ENCODE results near the gene MPIG6B. TPM values are rescaled to one million over a fixed set of nuclear protein-coding genes. Genes with fewer than 3 reads are reported as not detected.

Gene MPIG6B
- polyA plus RNA-seq, 4 donors = 0.96 to 3.8 (median 1.2) TPM

DNA sequence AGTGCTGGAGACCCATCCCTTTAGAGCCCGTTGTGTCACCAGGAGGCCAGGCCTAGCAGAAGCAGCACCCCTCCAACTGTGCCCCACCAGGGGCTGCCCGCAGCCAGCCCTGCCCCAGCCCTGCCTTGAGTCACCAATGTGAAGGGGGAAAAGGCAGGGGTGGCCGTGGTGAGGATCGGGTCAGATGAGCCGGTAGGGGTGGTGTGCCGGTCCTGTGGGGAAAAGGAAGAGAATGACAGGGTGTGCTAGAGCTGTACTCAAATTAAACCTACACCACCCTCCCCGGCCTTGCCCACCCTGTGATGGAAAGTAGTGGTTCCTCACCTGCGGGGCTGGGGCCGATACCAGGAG is 42.4 kb downstream of the MPIG6B start:
- no peak for DNase-seq (ENCODE audit: low read depth in 4 of 4, low spot score in 3 of 4)

DNA sequence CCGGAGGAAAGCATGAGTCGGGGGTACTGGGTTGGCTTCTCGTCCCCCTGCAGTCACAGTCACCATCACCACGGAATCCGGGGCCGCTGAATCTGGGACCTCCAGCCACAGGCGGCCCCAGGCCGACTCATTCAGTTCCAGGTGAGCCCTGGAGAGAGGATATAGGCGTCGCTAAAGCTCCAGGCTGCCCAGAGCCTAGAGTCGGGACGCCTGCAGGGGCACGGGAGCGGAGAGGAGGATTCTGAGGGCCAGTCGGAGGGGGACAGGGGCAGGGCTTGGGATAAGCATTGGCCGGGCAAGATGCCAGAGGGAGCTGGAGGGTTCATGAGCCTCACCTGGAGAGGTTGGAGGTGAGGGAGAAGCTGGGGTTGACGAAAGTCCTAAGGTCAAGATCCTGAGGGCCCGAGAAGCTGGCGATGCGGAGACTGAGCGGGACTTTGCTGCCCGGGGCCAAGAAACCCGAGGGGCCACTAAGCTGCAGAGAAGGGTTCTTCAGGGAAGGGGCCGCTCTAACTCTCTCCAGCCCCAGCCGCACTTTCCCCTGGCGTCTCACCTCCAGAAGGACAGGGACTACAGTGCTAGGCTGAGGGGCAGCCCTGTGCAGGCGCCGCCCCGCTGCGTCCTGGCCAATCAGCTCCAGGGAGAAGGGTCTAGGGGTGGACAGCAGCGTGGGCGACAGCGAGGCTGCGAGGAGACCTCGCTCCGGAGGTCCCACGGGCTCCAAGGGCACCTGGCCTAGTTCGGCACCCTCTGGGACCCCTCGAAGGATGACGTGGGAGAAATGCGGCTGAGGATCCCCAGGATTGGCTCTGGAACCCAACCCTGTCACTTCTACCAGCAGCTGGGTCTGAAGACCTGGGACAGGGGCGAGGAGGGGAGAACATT is 43.0 kb downstream of the MPIG6B start:
- no peak for DNase-seq (ENCODE audit: low read depth in 4 of 4, low spot score in 3 of 4)

DNA sequence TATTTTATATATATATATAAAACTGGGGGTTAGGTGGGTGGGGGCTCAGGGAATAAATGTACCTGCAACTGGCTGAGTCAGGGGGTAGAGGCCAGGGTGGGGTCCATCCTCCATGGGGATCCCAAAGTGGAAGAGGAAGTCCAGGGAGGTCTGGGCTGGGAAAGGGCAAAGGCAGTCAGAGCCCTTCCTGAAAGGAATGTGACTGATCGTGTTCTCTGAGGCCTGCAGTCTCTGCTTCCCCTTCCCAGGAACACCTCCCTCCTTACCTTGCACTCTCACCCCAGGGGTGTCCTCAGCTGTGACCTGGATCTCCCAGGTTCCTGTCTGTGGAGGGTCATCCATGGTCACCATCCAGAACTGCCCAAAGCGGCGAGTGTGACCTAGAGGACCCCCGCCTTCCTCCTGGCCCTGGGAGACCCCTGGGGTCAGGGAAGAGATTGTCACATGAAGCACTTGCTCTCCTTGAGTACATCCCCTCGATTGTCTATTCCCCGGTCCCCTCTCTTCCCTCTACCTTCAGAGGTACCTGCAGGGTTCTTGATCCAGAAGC is 44.0 kb downstream of the MPIG6B start:
- DNase-seq (ENCODE audit: low read depth in 4 of 4, low spot score in 3 of 4) = no peak

DNA sequence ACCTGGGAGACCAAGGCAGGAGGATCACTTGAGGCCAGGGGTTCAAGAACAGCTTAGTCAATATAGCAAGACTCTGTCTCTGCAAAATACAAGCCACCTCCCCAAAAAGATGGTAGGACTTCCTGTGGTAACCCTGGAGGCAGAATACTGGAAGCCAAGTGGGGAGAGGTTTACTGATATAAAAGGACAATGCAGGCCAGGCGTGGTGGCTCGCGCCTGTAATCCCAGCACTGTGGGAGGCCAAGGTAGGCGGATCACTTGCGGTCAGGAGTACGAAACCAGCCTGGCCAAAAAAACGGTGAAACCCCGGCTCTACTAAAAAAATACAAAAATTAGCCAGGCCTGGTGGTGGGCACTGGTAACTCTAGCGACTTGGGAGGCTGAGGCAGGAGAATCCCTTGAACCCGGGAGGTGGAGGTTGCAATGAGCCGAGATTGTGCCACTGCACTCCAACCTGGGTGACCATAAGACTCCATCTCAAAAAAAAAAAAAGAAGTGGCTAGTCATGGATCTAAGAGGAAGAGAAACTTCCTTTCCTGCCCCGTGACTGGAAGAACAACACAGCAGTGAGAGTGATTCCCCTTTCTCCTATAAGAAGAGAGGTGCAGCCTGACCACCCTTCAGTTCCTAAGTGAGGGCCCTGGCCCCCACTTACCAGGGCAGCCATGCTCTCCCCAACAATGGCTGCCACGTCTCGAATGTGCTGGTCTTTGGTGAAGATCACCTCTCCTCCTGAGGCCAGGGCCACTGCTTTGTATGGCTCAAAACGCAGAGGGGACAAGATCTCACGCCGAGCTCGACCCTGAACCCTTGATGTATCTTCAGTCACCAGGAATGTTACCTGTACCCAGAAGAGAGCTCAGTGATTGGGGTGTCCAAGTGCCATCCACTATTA is 45.4 kb downstream of the MPIG6B start:
- DNase-seq (ENCODE audit: low read depth in 4 of 4, low spot score in 3 of 4) = no peak

DNA sequence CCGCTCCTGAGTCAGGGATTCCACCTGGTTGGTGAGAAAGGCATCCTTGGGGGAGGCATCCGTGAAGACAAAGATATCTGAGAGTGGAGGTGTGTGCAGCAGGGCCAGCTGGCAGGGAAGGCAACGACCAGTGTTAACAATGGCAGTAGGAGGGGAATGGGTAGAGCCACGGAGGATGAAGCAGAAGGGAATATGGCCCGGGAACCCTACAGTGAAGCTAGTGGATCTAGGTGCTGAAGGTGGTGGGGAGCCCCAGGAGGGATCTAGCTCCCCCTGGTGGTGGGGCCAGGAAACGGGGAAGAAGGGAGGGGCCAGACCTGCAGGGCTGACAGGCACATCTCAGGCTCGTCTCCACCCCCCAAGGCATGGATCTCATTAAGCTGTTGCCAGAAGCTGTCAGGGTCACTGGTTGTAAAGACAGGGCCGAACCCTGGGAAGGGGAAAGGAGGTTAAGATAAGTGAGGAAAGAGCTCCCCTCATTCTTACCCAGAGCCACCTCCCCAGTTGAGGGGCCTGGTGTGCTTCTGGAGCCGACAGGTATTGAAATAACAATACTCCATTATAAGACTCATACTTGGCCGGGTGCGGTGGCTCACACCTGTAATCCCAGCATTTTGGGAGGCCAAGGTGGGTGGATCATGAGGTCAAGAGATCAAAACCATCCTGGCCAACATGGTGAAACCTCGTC is 46.7 kb downstream of the MPIG6B start:
- DNase-seq (ENCODE audit: low read depth in 4 of 4, low spot score in 3 of 4) = no peak

DNA sequence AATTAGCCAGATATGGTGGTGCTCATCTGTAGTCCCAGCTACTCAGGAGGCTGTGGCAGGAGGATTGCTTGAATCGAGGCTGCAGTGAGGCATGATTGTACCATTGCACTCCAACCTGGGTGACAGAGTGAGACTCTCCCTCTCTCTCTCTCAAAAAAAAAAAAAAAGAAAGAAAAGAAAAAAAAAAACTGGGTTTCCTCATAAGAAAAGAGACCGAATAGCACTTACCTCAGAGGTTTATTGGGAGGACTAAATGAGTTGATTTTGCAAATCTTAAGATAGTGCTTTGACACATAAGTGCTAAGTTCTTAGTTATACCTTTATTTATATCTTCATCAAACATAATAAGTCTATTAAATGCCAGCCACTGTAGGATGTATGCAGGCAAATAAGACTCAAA is 47.7 kb downstream of the MPIG6B start:
- DNase-seq (ENCODE audit: low read depth in 4 of 4, low spot score in 3 of 4) = no peak

DNA sequence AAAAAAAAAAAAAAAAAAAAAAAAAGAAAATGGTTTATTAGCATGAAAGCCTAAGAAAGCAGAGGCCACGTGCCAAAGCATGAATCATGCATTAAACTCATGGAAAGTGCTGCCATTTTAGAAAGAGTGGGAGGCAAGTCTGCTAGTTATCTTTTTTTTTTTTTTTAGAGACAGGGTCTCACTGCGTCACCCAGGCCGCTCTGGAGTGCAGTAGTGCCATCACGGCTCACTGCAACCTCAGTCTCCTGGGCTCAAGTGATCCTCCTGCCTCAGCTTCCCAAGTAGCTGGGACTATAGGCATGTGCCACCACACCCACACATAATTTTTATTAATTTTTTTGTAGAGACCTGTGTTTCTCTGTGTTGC is 48.8 kb downstream of the MPIG6B start:
- no peak for DNase-seq (ENCODE audit: low read depth in 4 of 4, low spot score in 3 of 4)

DNA sequence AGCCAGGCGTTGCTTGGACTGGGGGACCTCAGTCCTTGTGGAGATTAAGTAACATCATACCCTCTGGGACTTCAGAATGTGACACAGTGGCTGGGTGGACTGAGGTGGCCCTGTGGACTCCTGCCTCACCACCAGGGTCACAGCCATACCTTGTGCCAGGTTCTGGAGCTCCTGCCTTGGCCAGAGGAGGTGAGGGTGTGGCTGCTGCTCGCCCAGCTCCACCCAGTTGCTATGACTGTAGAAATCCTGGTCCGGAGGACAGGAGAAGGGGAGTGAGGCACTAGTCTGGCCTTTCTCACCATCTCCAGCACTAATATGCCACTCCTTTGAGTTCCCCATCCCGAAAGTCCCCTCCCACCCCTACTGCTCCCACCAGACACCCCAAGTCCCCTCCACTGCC is 52.0 kb downstream of the MPIG6B start:
- DNase-seq (ENCODE audit: low read depth in 4 of 4, low spot score in 3 of 4) = no peak

DNA sequence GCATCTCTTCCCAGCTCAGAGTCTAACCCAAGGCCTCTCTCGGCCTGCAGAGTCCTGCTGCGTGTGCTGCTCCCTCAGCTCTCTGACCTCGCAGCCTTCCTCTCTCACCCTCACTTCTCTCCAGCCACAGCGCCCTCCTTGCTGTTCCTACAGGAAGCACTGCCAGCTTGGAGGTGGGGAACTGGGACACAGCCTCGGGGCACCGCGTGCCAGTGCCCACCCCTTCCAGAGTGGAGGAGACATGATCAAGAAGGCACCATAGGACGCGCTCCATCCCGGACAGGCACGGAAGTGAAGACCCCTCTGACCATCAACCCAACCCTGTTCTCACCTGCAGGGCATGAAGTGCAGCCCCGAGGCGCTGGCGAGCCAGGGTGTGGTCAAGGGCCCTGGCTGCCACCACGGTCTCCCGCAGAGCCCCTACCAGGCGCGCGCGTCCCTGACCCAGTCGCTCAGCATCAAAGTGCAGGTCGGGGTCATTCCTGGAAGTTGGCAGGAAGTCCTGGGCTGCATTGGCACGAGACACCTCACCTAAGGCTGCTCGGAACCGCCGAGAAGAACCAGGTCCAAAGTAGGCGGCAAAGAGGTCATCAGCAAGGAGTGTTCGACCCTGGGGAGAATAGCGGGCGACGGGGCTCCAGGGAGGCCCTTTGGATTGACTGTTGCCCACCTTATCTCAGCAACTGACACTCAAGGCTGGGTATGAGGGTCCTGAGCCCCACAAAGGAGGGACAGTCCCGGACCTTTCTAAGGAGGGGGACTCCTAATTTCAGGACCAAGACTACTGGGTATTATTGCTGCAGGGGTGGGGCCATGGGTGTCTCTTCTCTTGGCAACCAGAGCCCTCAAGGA is 52.7 kb downstream of the MPIG6B start:
- DNase-seq (ENCODE audit: low read depth in 4 of 4, low spot score in 3 of 4) = no peak

Other genes with a start within 250 kb of the MPIG6B start
- gene MICB, start 225.2 kb upstream of the MPIG6B start, polyA plus RNA-seq (ENCODE audit: insufficient read length in 4 of 4) = 1 to 10 TPM in 3 of 4 donors, under 1 TPM in 1; 0.80 to 1.6 (median 1.4) TPM
- 10 to 100 TPM; 14.0 to 27.9 (median 20.6) TPM for gene MCCD1, start 194.4 kb upstream of the MPIG6B start, polyA plus RNA-seq (ENCODE audit: insufficient read length in 4 of 4)
- gene DDX39B, start 181.4 kb upstream of the MPIG6B start, polyA plus RNA-seq (ENCODE audit: insufficient read length in 4 of 4) = 100 to 1,000 TPM; 498 to 550 (median 542) TPM
- 10 to 100 TPM in 1 of 4 donors, 1 to 10 TPM in 3; 6.4 to 11.8 (median 7.3) TPM for gene ATP6V1G2, start 176.8 kb upstream of the MPIG6B start, polyA plus RNA-seq (ENCODE audit: insufficient read length in 4 of 4)
- gene NFKBIL1, start 175.8 kb upstream of the MPIG6B start, polyA plus RNA-seq (ENCODE audit: insufficient read length in 4 of 4) = 10 to 100 TPM; 19.1 to 27.4 (median 20.8) TPM
- gene LTA, start 151.1 kb upstream of the MPIG6B start, polyA plus RNA-seq (ENCODE audit: insufficient read length in 4 of 4) = under 1 TPM; 0.22 to 0.45 (median 0.34) TPM
- gene TNF, start 147.8 kb upstream of the MPIG6B start, polyA plus RNA-seq (ENCODE audit: insufficient read length in 4 of 4) = under 1 TPM; 0.08 to 0.28 (median 0.16) TPM
- 1 to 10 TPM; 1.0 to 2.3 (median 1.2) TPM for gene LTB, start 140.9 kb upstream of the MPIG6B start, polyA plus RNA-seq (ENCODE audit: insufficient read length in 4 of 4)
- gene LST1, start 137.1 kb upstream of the MPIG6B start, polyA plus RNA-seq (ENCODE audit: insufficient read length in 4 of 4) = 1 to 10 TPM; 3.8 to 7.0 (median 4.7) TPM
- gene NCR3, start 130.4 kb upstream of the MPIG6B start, polyA plus RNA-seq (ENCODE audit: insufficient read length in 4 of 4) = under 1 TPM in 1 of 4 donors, not detected in 3; 0.25 TPM
- 10 to 100 TPM; 73.2 to 86.0 (median 82.3) TPM for gene AIF1, start 108.1 kb upstream of the MPIG6B start, polyA plus RNA-seq (ENCODE audit: insufficient read length in 4 of 4)
- 100 to 1,000 TPM; 158 to 215 (median 172) TPM for gene PRRC2A, start 102.7 kb upstream of the MPIG6B start, polyA plus RNA-seq (ENCODE audit: insufficient read length in 4 of 4)
- gene BAG6, start 70.7 kb upstream of the MPIG6B start, polyA plus RNA-seq (ENCODE audit: insufficient read length in 4 of 4) = 100 to 1,000 TPM; 236 to 267 (median 247) TPM
- gene APOM, start 67.5 kb upstream of the MPIG6B start, polyA plus RNA-seq (ENCODE audit: insufficient read length in 4 of 4) = 100 to 1,000 TPM in 3 of 4 donors, 10 to 100 TPM in 1; 91.2 to 139 (median 117) TPM
- gene C6orf47, start 62.6 kb upstream of the MPIG6B start, polyA plus RNA-seq (ENCODE audit: insufficient read length in 4 of 4) = 10 to 100 TPM; 20.0 to 22.5 (median 20.7) TPM
- gene GPANK1, start 58.4 kb upstream of the MPIG6B start, polyA plus RNA-seq (ENCODE audit: insufficient read length in 4 of 4) = 10 to 100 TPM; 25.6 to 28.8 (median 26.0) TPM
- 100 to 1,000 TPM; 237 to 255 (median 246) TPM for gene CSNK2B, start 57.3 kb upstream of the MPIG6B start, polyA plus RNA-seq (ENCODE audit: insufficient read length in 4 of 4)
- 10 to 100 TPM; 14.0 to 21.3 (median 15.2) TPM for gene LY6G5B, start 53.4 kb upstream of the MPIG6B start, polyA plus RNA-seq (ENCODE audit: insufficient read length in 4 of 4)
- gene LY6G5C, start 42.3 kb upstream of the MPIG6B start, polyA plus RNA-seq (ENCODE audit: insufficient read length in 4 of 4) = 1 to 10 TPM; 2.4 to 3.3 (median 2.7) TPM
- gene ABHD16A, start 20.0 kb upstream of the MPIG6B start, polyA plus RNA-seq (ENCODE audit: insufficient read length in 4 of 4) = 10 to 100 TPM; 52.5 to 62.6 (median 52.9) TPM
- 1 to 10 TPM in 1 of 4 donors, under 1 TPM in 3; 0.33 to 1.0 (median 0.80) TPM for gene LY6G6F, start 16.5 kb upstream of the MPIG6B start, polyA plus RNA-seq (ENCODE audit: insufficient read length in 4 of 4)
- gene LY6G6D, start 8.0 kb upstream of the MPIG6B start, polyA plus RNA-seq (ENCODE audit: insufficient read length in 4 of 4) = under 1 TPM in 1 of 4 donors, not detected in 3; 0.82 TPM
- under 1 TPM in 3 of 4 donors, not detected in 1; 0.28 to 0.43 (median 0.40) TPM for gene LY6G6C, start 1.6 kb upstream of the MPIG6B start, polyA plus RNA-seq (ENCODE audit: insufficient read length in 4 of 4)
- gene DDAH2, start 5.9 kb downstream of the MPIG6B start, polyA plus RNA-seq (ENCODE audit: insufficient read length in 4 of 4) = 100 to 1,000 TPM; 148 to 230 (median 168) TPM
- gene CLIC1, start 13.2 kb downstream of the MPIG6B start, polyA plus RNA-seq (ENCODE audit: insufficient read length in 4 of 4) = 100 to 1,000 TPM; 290 to 327 (median 297) TPM
- 10 to 100 TPM; 18.3 to 25.7 (median 20.5) TPM for gene MSH5, start 16.6 kb downstream of the MPIG6B start, polyA plus RNA-seq (ENCODE audit: insufficient read length in 4 of 4)
- gene SAPCD1, start 39.3 kb downstream of the MPIG6B start, polyA plus RNA-seq (ENCODE audit: insufficient read length in 4 of 4) = 1 to 10 TPM; 2.7 to 9.2 (median 5.6) TPM
- gene VWA7, start 54.0 kb downstream of the MPIG6B start, polyA plus RNA-seq (ENCODE audit: insufficient read length in 4 of 4) = 10 to 100 TPM in 1 of 4 donors, 1 to 10 TPM in 3; 7.1 to 10.4 (median 8.7) TPM
- 10 to 100 TPM; 56.8 to 59.8 (median 59.0) TPM for gene VARS1, start 72.4 kb downstream of the MPIG6B start, polyA plus RNA-seq (ENCODE audit: insufficient read length in 4 of 4)
- 10 to 100 TPM; 82.9 to 92.5 (median 84.0) TPM for gene LSM2, start 83.6 kb downstream of the MPIG6B start, polyA plus RNA-seq (ENCODE audit: insufficient read length in 4 of 4)
- 1 to 10 TPM; 3.8 to 4.8 (median 4.0) TPM for gene HSPA1L, start 91.9 kb downstream of the MPIG6B start, polyA plus RNA-seq (ENCODE audit: insufficient read length in 4 of 4)
- gene HSPA1A, start 92.2 kb downstream of the MPIG6B start, polyA plus RNA-seq (ENCODE audit: insufficient read length in 4 of 4) = 100 to 1,000 TPM in 2 of 4 donors, 10 to 100 TPM in 2; 93.4 to 143 (median 105) TPM
- 100 to 1,000 TPM; 106 to 189 (median 147) TPM for gene HSPA1B, start 104.4 kb downstream of the MPIG6B start, polyA plus RNA-seq (ENCODE audit: insufficient read length in 4 of 4)
- 10 to 100 TPM; 76.5 to 91.2 (median 76.6) TPM for gene NEU1, start 139.4 kb downstream of the MPIG6B start, polyA plus RNA-seq (ENCODE audit: insufficient read length in 4 of 4)
- gene SLC44A4, start 155.6 kb downstream of the MPIG6B start, polyA plus RNA-seq (ENCODE audit: insufficient read length in 4 of 4) = 10 to 100 TPM; 44.2 to 55.2 (median 44.7) TPM
- 10 to 100 TPM; 71.6 to 88.6 (median 77.8) TPM for gene EHMT2, start 174.3 kb downstream of the MPIG6B start, polyA plus RNA-seq (ENCODE audit: insufficient read length in 4 of 4)
- 10 to 100 TPM; 21.6 to 27.7 (median 23.0) TPM for gene ZBTB12, start 178.7 kb downstream of the MPIG6B start, polyA plus RNA-seq (ENCODE audit: insufficient read length in 4 of 4)
- gene C2, start 204.3 kb downstream of the MPIG6B start, polyA plus RNA-seq (ENCODE audit: insufficient read length in 4 of 4) = 1 to 10 TPM; 3.6 to 5.6 (median 4.3) TPM
- 10 to 100 TPM in 1 of 4 donors, 1 to 10 TPM in 3; 5.0 to 20.8 (median 6.1) TPM for gene CFB, start 222.7 kb downstream of the MPIG6B start, polyA plus RNA-seq (ENCODE audit: insufficient read length in 4 of 4)
- 100 to 1,000 TPM in 1 of 4 donors, 10 to 100 TPM in 3; 88.2 to 102 (median 92.2) TPM for gene NELFE, start 235.6 kb downstream of the MPIG6B start, polyA plus RNA-seq (ENCODE audit: insufficient read length in 4 of 4)
- gene SKIC2, start 235.8 kb downstream of the MPIG6B start, polyA plus RNA-seq (ENCODE audit: insufficient read length in 4 of 4) = 10 to 100 TPM; 41.1 to 51.1 (median 44.7) TPM
- gene DXO, start 248.8 kb downstream of the MPIG6B start, polyA plus RNA-seq (ENCODE audit: insufficient read length in 4 of 4) = 10 to 100 TPM; 28.9 to 30.7 (median 29.5) TPM

Data from right renal pelvis (tissue), 4 donors.